ENCODE data around the gene TRPV3. TPM values are rescaled to one million over a fixed set of nuclear protein-coding genes. Genes with fewer than 3 reads are reported as not detected.

The TRPV3 gene
- total RNA-seq, 2 donors from 2014 or later = 0.56 TPM; not detected in 1

- H3K27ac ChIP-seq = no peak overlapping the region
- ATAC-seq (ENCODE audit: insufficient number of reproducible peaks, low FRiP score, low read depth) (no peak), DNase-seq (ENCODE audit: low spot score) (no peak)
- no peaks in the 10 kb centered on the region for H3K27me3 ChIP-seq (replicated peaks; ENCODE audit: insufficient read depth)
- no peaks in the 10 kb centered on the region for H3K9me3 ChIP-seq
- no peak for TF ChIP-seq CTCF (IDR thresholded peaks at IDR 0.05)
- no peak overlapping the region for H3K4me3 ChIP-seq
- peaks cover 0 to 9% of the 10 kb centered on the region in 2 donors for H3K4me1 ChIP-seq (ENCODE audit: control insufficient read depth in 1 of 2, low read depth in 2 of 2)
- H3K36me3 ChIP-seq = no peaks in the 10 kb centered on the region
Observed at GRCh38 chr17:3528403-3528851, 29.2 kb downstream of the TRPV3 start.

- no peaks in the 10 kb centered on the region for H3K36me3 ChIP-seq
- H3K4me3 ChIP-seq = no peak overlapping the region
- peaks cover 0 to 9% of the 10 kb centered on the region in 2 donors for H3K4me1 ChIP-seq (ENCODE audit: control insufficient read depth in 1 of 2, low read depth in 2 of 2)
- no peaks in the 10 kb centered on the region for H3K9me3 ChIP-seq
- DNase-seq (ENCODE audit: low spot score) (no peak), ATAC-seq (ENCODE audit: insufficient number of reproducible peaks, low FRiP score, low read depth) (no peak)
- no peak overlapping the region for H3K27ac ChIP-seq
- H3K27me3 ChIP-seq (replicated peaks; ENCODE audit: insufficient read depth) = no peaks in the 10 kb centered on the region
- TF ChIP-seq CTCF (IDR thresholded peaks at IDR 0.05) = no peak
Observed at GRCh38 chr17:3527896-3528295, 29.7 kb downstream of the TRPV3 start.

GRCh38 chr17:3527468-3527867 is 30.1 kb downstream of the TRPV3 start:
- no peak overlapping the region for H3K27ac ChIP-seq
- H3K9me3 ChIP-seq = no peaks in the 10 kb centered on the region
- no peak for DNase-seq (ENCODE audit: low spot score)
- no peaks in the 10 kb centered on the region for H3K36me3 ChIP-seq
- TF ChIP-seq CTCF (IDR thresholded peaks at IDR 0.05) = no peak
- H3K4me3 ChIP-seq = no peak overlapping the region
- no peak for ATAC-seq (ENCODE audit: insufficient number of reproducible peaks, low FRiP score, low read depth)
- peaks cover 0 to 9% of the 10 kb centered on the region in 2 donors for H3K4me1 ChIP-seq (ENCODE audit: control insufficient read depth in 1 of 2, low read depth in 2 of 2)
- H3K27me3 ChIP-seq (replicated peaks; ENCODE audit: insufficient read depth) = no peaks in the 10 kb centered on the region

- H3K9me3 ChIP-seq = no peaks in the 10 kb centered on the region
- DNase-seq (ENCODE audit: low spot score) (no peak), ATAC-seq (ENCODE audit: insufficient number of reproducible peaks, low FRiP score, low read depth) (no peak)
Observed at GRCh38 chr17:3526971-3527370, 30.6 kb downstream of the TRPV3 start.

GRCh38 chr17:3526491-3526890 is 31.1 kb downstream of the TRPV3 start:
- H3K27ac ChIP-seq = no peak overlapping the region
- no peak for DNase-seq (ENCODE audit: low spot score)
- peaks cover 0 to 9% of the 10 kb centered on the region in 2 donors for H3K4me1 ChIP-seq (ENCODE audit: control insufficient read depth in 1 of 2, low read depth in 2 of 2)
- H3K27me3 ChIP-seq (replicated peaks; ENCODE audit: insufficient read depth) = no peaks in the 10 kb centered on the region
- no peak for TF ChIP-seq CTCF (IDR thresholded peaks at IDR 0.05)
- no peak overlapping the region for H3K4me3 ChIP-seq
- H3K36me3 ChIP-seq = no peaks in the 10 kb centered on the region
- ATAC-seq (ENCODE audit: insufficient number of reproducible peaks, low FRiP score, low read depth) = no peak
- no peaks in the 10 kb centered on the region for H3K9me3 ChIP-seq

More at GRCh38 chr17:3526971-3527370, 30.6 kb downstream of the TRPV3 start:
- Histone ChIP-seq H3K27me3 (replicated peaks; ENCODE audit: insufficient read depth) (no peaks in the 10 kb centered on the region), H3K27ac (no peak overlapping the region), H3K36me3 (no peaks in the 10 kb centered on the region), H3K4me3 (no peak overlapping the region), H3K4me1 (ENCODE audit: control insufficient read depth in 1 of 2, low read depth in 2 of 2) (peaks cover 0 to 9% of the 10 kb centered on the region in 2 donors)
- no peak for TF ChIP-seq CTCF (IDR thresholded peaks at IDR 0.05)
